Lung (tissue), 13 donors: ENCODE data around the gene GRID2. TPM values are rescaled to one million over a fixed set of nuclear protein-coding genes. Genes with fewer than 3 reads are reported as not detected.

Source experiments
- ATAC-seq: fragments of 200-7000 bp; cut with Tn5 transposase; one replicate; pipeline ENCODE4 v1.9.1; 2020; ENCODE audit warnings: moderate number of reproducible peaks; ENCODE audit not compliant: insufficient read depth, low FRiP score
- DNase-seq, 3 donors: peaks; one replicate each; pipeline ENCODE4 v3.0.0-alpha.2; 2013 to 2017
- H3K27ac ChIP-seq, 2 donors: one replicate each; pipeline ENCODE4 v1.5.1; 2013; ENCODE audit warnings: mild to moderate bottlenecking in 2 of 2, moderate library complexity in 2 of 2, control low read depth in 1 of 2, inconsistent platforms in 1 of 2, low read depth in 1 of 2, low read length in 1 of 2
- H3K27me3 ChIP-seq, 3 donors: one replicate each; pipeline ENCODE4 v1.5.1; 2013; ENCODE audit warnings: low read length in 2 of 3; ENCODE audit not compliant: control insufficient read depth in 3 of 3, insufficient read depth in 3 of 3
- H3K36me3 ChIP-seq, 4 donors: one replicate each; pipeline ENCODE4 v1.5.1; 2013; ENCODE audit warnings: low read length in 4 of 4, mild to moderate bottlenecking in 1 of 4, moderate library complexity in 1 of 4; ENCODE audit not compliant: control insufficient read depth in 4 of 4, insufficient read depth in 4 of 4
- H3K4me1 ChIP-seq, 5 donors: one replicate each; pipeline ENCODE4 v1.5.1; 2013; ENCODE audit warnings: low read length in 5 of 5, mild to moderate bottlenecking in 2 of 5, moderate library complexity in 1 of 5; ENCODE audit not compliant: control insufficient read depth in 5 of 5, insufficient read depth in 5 of 5
- H3K4me3 ChIP-seq: one replicate; pipeline ENCODE4 v1.5.1; 2013; ENCODE audit warnings: mild to moderate bottlenecking, control low read depth, moderate library complexity
- H3K9ac ChIP-seq, 2 donors: one replicate each; pipeline ENCODE4 v1.5.1; 2013; ENCODE audit warnings: low read length in 2 of 2, control low read depth in 1 of 2; ENCODE audit not compliant: insufficient read depth in 1 of 2
- H3K9me3 ChIP-seq, 4 donors: one replicate each; pipeline ENCODE4 v1.5.1; 2013; ENCODE audit warnings: low read length in 3 of 4, mild to moderate bottlenecking in 1 of 4, moderate library complexity in 1 of 4; ENCODE audit not compliant: control insufficient read depth in 4 of 4, insufficient read depth in 3 of 4
- WGBS, 2 donors: extraction: QIAGEN DNeasy Blood & Tissue Kit; methylation state at CpG; one replicate each; pipeline ENCODE4 v1.1.7; 2013; 5-methylcytosine and 5-hydroxymethylcytosine counted together
- polyA plus RNA-seq, 2 donors: library from polyadenylated mRNA; stranded (reverse); fragments of 200-250 nt; gene quantifications; one replicate each; pipeline ENCODE4 v1.2.1, GENCODE V29; 2013
- small RNA-seq: library from RNA; depleted of rRNA; stranded (forward); fragments of <200 nt; gene quantifications from one replicate; pipeline ENCODE3, GENCODE V24; 2014; ENCODE audit warnings: low replicate concordance
- total RNA-seq, 2 donors: library from RNA; depleted of rRNA in 1 of 2; stranded (reverse); fragments of >200 nt in 1 of 2; gene quantifications; one replicate each; pipeline ENCODE4 v1.2.1, GENCODE V29; 2014 to 2021
- TF ChIP-seq, protein P1 (sequence below): IDR thresholded peaks from 2 replicates; pipeline ENCODE4 v1.5.1; 2012; ENCODE audit warnings: mild to moderate bottlenecking; ENCODE audit errors: control extremely low read depth, extremely low read depth
- donor health status: control.
- donor health status: control.
- donor health status: Bipolar disorder and iron deficiency.
- donor health status: healthy.
- donor health status: DM: yes; HTN: yes; CAD: no.

Gene GRID2
- total and polyA plus RNA-seq, 4 donors, result 0.09 to 1.3 TPM; not detected in 2

DNA sequence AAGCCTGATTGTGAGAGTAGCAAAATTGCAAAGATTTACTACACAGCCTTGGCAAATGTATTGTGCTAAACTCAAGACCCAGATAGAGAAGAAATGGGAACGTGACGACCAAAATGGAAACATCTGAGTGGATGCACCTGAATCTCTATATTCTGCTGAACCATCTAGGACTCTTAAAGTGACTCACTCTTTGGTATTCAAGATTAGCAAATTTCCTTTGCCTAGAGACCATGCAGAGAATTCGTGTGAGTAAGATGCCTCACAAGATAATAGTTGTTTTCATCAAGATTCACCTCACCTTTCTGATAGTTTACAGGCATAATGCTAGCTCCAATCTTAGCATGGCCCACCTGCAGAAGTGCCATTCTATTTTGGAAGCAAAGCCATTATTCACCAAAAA lies 1510.4 kb downstream of the GRID2 start:
- Histone ChIP-seq H3K4me3 (no peak overlapping the region), H3K27me3 (peaks cover 0 to 5% (median 3%) of the 10 kb centered on the region in 3 donors), H3K36me3 (no peaks in the 10 kb centered on the region), H3K4me1 (peaks cover 0 to 2% (median 0%) of the 10 kb centered on the region in 5 donors), H3K9me3 (no peaks in the 10 kb centered on the region), H3K27ac (no peak overlapping the region), H3K9ac (no peak overlapping the region)
- DNase-seq (no peak), ATAC-seq (no peak)
- WGBS, 2 donors, result 89 to 95% methylated on average over 3 of the region's 3 CpGs
- TF ChIP-seq, protein P1, sequence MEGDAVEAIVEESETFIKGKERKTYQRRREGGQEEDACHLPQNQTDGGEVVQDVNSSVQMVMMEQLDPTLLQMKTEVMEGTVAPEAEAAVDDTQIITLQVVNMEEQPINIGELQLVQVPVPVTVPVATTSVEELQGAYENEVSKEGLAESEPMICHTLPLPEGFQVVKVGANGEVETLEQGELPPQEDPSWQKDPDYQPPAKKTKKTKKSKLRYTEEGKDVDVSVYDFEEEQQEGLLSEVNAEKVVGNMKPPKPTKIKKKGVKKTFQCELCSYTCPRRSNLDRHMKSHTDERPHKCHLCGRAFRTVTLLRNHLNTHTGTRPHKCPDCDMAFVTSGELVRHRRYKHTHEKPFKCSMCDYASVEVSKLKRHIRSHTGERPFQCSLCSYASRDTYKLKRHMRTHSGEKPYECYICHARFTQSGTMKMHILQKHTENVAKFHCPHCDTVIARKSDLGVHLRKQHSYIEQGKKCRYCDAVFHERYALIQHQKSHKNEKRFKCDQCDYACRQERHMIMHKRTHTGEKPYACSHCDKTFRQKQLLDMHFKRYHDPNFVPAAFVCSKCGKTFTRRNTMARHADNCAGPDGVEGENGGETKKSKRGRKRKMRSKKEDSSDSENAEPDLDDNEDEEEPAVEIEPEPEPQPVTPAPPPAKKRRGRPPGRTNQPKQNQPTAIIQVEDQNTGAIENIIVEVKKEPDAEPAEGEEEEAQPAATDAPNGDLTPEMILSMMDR, result no peak

DNA sequence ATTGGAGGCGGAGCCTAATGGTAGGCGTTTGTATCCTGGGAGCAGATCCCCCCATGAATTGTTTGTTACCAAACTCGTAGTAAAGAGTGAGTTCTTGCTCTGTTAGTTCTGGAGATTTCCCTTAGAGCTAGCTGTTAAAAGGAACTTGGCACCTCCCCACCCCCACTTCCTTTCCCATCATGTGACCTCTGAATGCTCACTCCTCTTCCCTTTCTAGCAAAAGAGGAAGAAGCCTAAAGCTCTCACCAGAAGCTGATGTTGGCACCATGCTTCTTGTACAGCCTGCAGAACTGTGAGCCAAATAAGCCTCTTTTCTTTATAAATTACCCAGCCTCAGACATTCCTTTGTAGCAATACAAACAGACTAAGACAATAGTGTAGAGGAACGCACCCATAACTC lies 1511.0 kb downstream of the GRID2 start:
- DNase-seq (peak in 2 of 3 donors; percentile 9 to 30), ATAC-seq (no peak)
- no peak overlapping the region for H3K4me3 ChIP-seq
- H3K27ac ChIP-seq, result no peak overlapping the region
- H3K36me3 ChIP-seq, result no peaks in the 10 kb centered on the region
- H3K27me3 ChIP-seq, result peaks cover 0 to 6% (median 5%) of the 10 kb centered on the region in 3 donors
- TF ChIP-seq, protein P1, result no peak
- H3K9me3 ChIP-seq, result no peaks in the 10 kb centered on the region
- 61 to 64% methylated on average over 4 of the region's 4 CpGs for WGBS, 2 donors
- H3K4me1 ChIP-seq, result peaks cover 0 to 2% (median 0%) of the 10 kb centered on the region in 5 donors
- no peak overlapping the region for H3K9ac ChIP-seq

Small RNA genes within 50 kb of the gene (small RNA-seq; reads per million reads assigned to genes)
- not detected for gene RNA5SP164
